PC-3 (cell line): ENCODE data around the gene POMC.

Experiments
- CTCF ChIP-seq: fragments of 300-600 bp; sonication (generic); conservative IDR thresholded peaks from 2 replicates; pipeline ENCODE4 v1.5.1; 2017; ENCODE audit warnings: antibody characterized with exemption, low read depth, mild to moderate bottlenecking, low read length
- EZH2 ChIP-seq: fragments of 300-600 bp; sonication (generic); IDR thresholded peaks from one replicate; pipeline ENCODE4 v1.6.1; 2017; ENCODE audit warnings: antibody characterized with exemption, mild to moderate bottlenecking, low read length; ENCODE audit not compliant: unreplicated experiment
- EZH2phosphoT487 ChIP-seq: fragments of 300-600 bp; sonication (generic); IDR thresholded peaks from 2 replicates; pipeline ENCODE4 v1.6.1; 2018; ENCODE audit warnings: mild to moderate bottlenecking, antibody characterized with exemption, low read length, borderline replicate concordance

DNA sequence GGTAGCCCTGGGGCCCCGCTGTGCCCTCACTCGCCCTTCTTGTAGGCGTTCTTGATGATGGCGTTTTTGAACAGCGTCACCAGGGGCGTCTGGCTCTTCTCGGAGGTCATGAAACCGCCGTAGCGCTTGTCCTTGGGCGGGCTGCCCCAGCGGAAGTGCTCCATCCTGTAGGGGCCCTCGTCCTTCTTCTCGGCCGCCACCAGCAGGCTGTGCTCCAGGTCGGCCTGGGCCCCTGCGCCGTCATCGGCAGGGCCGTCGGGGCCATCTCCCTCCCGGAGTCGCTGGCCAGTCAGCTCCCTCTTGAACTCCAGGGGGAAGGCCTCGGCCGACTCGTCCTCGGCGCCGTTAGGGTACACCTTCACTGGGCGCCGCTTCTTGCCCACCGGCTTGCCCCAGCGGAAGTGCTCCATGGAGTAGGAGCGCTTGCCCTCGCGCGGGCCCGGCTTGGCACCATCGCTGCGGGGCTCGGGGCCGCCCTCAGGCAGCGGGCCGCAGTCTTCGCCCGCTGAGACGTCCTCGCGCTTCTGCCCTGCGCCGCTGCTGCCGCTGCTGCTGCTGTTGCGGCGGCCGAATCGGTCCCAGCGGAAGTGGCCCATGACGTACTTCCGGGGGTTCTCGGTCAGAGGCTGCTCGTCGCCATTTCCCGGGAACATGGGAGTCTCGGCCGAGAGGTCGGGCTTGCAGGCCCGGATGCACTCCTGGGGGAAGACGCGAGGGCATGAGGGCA is 7.2 kb downstream of the POMC start:
- TF ChIP-seq CTCF (no peak), EZH2 (no peak), EZH2phosphoT487 (no peak)
